Left renal cortex interstitium (tissue), 4 donors: Measurements from ENCODE around the gene CTSC. TPM values are rescaled to one million over a fixed set of nuclear protein-coding genes. Genes with fewer than 3 reads are reported as not detected.

Experiments
- polyA plus RNA-seq, 4 donors: library from polyadenylated mRNA; unstranded; fragments of 120-200 nt; gene quantifications; one replicate each; pipeline ENCODE4 v1.2.1, GENCODE V29; 2013; ENCODE audit not compliant: insufficient read length in 4 of 4

CTSC gene
- polyA plus RNA-seq, 4 donors = 201 to 324 (median 266) TPM

Other genes starting within 250 kb of the CTSC start
- 10 to 100 TPM; 18.5 to 25.3 (median 22.0) TPM for gene RAB38, start 162.3 kb downstream of the CTSC start, polyA plus RNA-seq